Subcutaneous abdominal adipose tissue (tissue), 5 donors: ENCODE data around the gene HNRNPM.

Source experiments
- H3K27ac ChIP-seq: one replicate; pipeline ENCODE4 v1.7.0; 2013; ENCODE audit warnings: low read depth, mild to moderate bottlenecking, inconsistent platforms, low read length, moderate library complexity
- H3K27me3 ChIP-seq, 5 donors: one replicate each; pipeline ENCODE4 v1.7.0; 2013; ENCODE audit warnings: low read length in 5 of 5, inconsistent platforms in 1 of 5; ENCODE audit not compliant: control insufficient read depth in 5 of 5, insufficient read depth in 4 of 5
- H3K36me3 ChIP-seq, 5 donors: one replicate each; pipeline ENCODE4 v1.7.0; 2013; ENCODE audit warnings: low read length in 5 of 5; ENCODE audit not compliant: control insufficient read depth in 5 of 5, insufficient read depth in 5 of 5
- H3K4me1 ChIP-seq, 5 donors: one replicate each; pipeline ENCODE4 v1.7.0; 2013; ENCODE audit warnings: low read length in 5 of 5, mild to moderate bottlenecking in 3 of 5, moderate library complexity in 1 of 5; ENCODE audit not compliant: control insufficient read depth in 5 of 5, insufficient read depth in 5 of 5
- H3K4me3 ChIP-seq, 5 donors: one replicate each; pipeline ENCODE4 v1.7.0; 2013; ENCODE audit warnings: low read length in 5 of 5, low read depth in 1 of 5
- H3K9ac ChIP-seq, 5 donors: one replicate each; pipeline ENCODE4 v1.7.0; 2013; ENCODE audit warnings: low read length in 5 of 5, mild to moderate bottlenecking in 4 of 5, moderate library complexity in 3 of 5
- H3K9me3 ChIP-seq, 5 donors: one replicate each; pipeline ENCODE4 v1.7.0; 2013; ENCODE audit warnings: low read length in 5 of 5; ENCODE audit not compliant: control insufficient read depth in 5 of 5
- donor health status: healthy.
- donor health status: healthy.
- donor health status: healthy.
- donor health status: healthy.
- donor health status: healthy.

The HNRNPM gene

DNA sequence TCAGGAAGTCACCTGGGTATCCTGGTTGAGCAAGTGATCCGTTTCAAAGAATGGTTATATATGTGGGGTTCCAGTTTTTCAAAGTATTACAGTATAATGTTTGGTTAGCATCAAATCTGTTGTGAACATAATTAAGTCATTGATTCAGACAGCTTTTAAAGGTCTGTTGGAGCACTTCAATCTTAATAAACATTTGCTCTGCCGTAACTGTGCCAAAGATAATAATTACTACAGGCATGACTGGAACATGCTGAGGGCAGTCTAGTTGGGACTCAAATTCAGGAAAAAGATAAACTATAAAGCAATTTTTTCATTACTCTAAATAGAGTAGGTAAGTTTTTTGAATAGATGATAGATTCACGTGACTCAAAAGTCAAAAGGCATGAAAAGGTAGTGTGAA is 23.3 kb downstream of the HNRNPM start:
- Histone ChIP-seq H3K27me3 (no peaks in the 10 kb centered on the region), H3K27ac (no peak overlapping the region), H3K36me3 (peaks cover 43 to 99% (median 90%) of the 10 kb centered on the region in 5 donors), H3K4me3 (no peak overlapping the region), H3K4me1 (no peaks in the 10 kb centered on the region), H3K9me3 (no peaks in the 10 kb centered on the region), H3K9ac (no peak overlapping the region)

DNA sequence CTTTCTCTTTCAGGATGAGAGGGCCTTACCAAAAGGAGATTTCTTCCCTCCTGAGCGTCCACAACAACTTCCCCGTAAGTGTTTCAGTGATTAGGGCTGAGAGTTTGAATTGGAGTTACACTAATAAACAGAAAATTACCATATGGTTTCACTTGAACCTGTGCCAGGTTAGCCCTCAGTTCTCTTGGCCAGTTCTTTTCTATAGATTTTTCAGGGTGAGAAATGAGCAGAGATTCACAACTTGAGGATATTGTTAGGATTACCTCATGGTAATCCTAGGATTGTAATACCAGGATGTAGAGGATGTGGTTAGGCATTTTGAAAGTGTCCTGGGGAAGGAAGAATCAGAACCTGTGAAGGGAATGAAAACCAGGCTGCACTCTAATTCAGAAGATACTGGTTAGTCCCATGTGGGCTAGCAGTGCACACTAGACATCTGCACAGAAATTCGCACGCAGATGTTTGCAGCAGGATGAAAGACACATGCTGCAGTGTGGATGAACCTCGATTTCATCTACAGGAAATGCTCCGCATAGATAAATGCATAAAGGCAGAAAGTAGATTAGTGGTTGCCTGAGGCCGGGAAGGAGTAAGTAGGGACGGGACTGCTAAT is 24.1 kb downstream of the HNRNPM start:
- Histone ChIP-seq H3K27me3 (no peaks in the 10 kb centered on the region), H3K4me1 (no peaks in the 10 kb centered on the region), H3K9ac (no peak overlapping the region), H3K9me3 (no peaks in the 10 kb centered on the region), H3K4me3 (no peak overlapping the region), H3K27ac (no peak overlapping the region), H3K36me3 (peaks cover 44 to 98% (median 91%) of the 10 kb centered on the region in 5 donors)

DNA sequence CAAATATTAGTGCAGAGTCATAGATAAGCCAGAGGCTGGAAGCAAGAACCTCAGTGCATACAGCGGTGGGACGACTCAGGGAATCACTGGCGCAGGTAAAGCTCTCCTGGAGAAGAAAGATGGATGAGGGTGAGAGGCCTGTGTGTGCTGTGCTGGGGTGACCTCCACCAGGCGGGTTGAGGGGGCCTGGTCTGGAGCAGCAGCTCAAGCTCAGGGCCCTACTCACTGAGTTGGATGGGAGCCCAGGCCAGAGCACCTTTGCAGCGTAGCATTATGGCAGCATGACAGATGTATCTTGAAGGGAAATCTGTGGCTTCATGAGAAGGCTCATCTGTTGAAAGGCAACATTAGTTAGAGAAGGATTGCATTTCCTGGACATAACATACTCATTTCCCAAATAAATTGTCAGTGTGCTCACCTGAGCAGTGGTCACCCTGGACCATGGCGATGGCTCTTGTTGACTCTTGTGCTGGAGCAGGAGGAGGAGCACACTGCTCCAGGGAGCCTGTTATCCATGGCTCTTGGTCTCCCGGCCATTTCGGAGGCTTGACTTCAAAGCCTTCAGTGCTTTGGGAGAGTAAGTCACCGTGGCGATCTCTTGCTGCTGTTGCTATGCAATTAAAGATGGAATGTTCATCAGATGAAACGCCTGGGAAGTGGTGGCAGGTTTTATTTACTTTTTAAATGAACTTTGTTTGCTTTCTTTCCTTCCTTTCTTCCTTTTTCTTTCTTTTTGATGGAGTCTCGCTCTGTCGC is 25.0 kb downstream of the HNRNPM start:
- Histone ChIP-seq H3K9me3 (no peaks in the 10 kb centered on the region), H3K9ac (no peak overlapping the region), H3K4me3 (no peak overlapping the region), H3K36me3 (peaks cover 49 to 98% (median 91%) of the 10 kb centered on the region in 5 donors), H3K27me3 (no peaks in the 10 kb centered on the region), H3K4me1 (peaks cover 0 to 3% (median 0%) of the 10 kb centered on the region in 5 donors), H3K27ac (no peak overlapping the region)

DNA sequence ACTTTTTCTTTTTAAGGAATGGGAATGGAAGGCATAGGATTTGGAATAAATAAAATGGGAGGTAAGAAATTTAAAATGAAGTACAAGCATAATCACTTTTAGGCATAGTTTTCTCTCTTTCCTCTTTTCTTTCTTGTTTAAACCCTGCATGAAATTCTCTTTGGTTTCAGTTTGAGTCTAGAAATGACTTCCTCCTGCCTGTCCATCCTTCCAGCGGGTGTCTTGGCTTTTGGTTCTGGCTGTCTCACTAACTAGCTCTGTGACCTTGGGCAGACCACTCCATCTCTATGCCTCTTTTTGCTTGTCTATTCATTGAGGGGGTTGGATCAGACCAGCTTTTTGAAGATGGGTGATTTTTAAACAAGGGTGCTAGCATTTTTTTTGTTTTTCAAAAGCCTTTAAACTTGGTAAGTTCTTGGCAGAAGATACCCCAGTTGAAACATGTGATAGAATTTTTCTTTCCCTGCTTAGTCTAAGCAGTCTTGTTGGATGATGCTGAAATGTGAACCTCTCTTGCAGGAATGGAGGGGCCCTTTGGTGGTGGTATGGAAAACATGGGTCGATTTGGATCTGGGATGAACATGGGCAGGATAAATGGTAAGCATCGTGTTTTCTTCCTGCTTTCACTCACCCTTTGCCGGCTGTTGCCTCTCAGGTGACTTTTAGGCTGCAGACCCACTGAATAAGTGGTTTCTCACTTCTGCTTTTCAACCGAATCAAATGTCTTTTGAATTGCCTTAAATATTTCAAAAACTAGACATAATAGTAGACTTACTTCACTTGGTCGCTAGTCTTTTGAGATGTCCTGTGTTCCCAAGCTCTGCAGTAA is 29.1 kb downstream of the HNRNPM start:
- Histone ChIP-seq H3K9me3 (no peaks in the 10 kb centered on the region), H3K27ac (no peak overlapping the region), H3K4me3 (no peak overlapping the region), H3K36me3 (peaks cover 21 to 95% (median 90%) of the 10 kb centered on the region in 5 donors), H3K4me1 (peaks cover 2 to 16% (median 7%) of the 10 kb centered on the region in 5 donors), H3K9ac (no peak overlapping the region), H3K27me3 (no peaks in the 10 kb centered on the region)

DNA sequence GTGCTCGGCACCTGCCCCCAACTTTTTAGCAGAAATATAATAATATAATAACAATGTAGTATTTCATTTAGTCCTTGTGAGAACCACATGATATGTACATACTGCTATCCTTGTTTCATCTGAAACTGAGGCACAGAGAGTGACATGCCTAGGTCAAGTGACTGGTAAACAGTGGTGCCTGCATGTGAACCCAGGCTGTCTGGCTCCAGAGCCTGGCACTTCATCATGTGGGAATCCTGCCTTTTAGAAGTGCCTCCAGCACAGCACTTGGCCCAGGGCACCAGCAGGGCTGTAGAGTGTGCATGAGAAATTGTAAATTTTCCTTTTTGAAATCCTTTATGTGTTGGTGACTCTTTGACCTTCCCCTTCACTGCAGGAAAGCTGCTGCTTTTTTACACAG is 30.2 kb downstream of the HNRNPM start:
- Histone ChIP-seq H3K4me1 (peaks cover 2 to 16% (median 7%) of the 10 kb centered on the region in 5 donors), H3K4me3 (no peak overlapping the region), H3K27me3 (no peaks in the 10 kb centered on the region), H3K36me3 (peaks cover 16 to 91% (median 81%) of the 10 kb centered on the region in 5 donors), H3K9ac (no peak overlapping the region), H3K27ac (no peak overlapping the region), H3K9me3 (no peaks in the 10 kb centered on the region)

DNA sequence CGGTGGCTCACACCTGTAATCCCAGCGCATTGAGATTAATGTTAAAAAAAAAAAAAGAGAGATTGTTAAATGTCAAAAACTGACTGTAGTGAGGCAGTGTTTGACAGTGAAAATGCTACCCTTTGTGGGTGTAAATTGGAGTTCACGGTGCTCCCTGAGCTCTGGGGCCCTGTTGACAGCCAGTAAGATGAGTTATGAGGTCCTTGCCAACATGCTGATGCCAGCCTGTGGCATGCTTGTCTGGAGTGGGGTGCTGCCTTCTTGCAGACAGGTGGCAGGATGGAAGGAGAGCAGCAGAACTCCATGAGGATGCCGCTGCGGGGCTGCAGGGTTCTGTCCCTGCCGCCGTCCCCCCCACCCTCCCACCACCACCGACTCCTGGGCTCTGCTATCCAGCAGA is 31.7 kb downstream of the HNRNPM start:
- Histone ChIP-seq H3K36me3 (peaks cover 14 to 86% (median 76%) of the 10 kb centered on the region in 5 donors), H3K27me3 (no peaks in the 10 kb centered on the region), H3K9me3 (no peaks in the 10 kb centered on the region), H3K9ac (no peak overlapping the region), H3K4me3 (no peak overlapping the region), H3K27ac (no peak overlapping the region), H3K4me1 (peaks cover 2 to 25% (median 12%) of the 10 kb centered on the region in 5 donors)

DNA sequence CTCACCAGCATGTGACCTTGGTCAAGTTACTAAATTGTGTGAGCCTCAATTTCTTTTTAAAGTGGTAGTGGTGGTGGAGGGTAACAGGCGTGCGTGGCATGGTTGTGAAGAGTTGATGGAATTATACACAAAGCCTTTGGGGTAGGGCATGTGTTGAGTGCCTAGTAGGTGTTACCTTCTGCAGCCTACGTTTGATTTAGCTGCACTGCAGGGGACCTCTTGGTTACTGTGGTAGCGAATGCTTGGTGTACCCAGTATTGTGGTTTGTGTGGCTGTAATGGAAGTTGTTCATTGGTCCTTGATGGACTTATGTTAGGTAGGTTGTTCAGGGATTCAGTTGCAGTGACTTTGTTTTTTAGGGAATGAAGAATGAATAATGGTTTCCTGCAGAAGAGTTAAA is 33.1 kb downstream of the HNRNPM start:
- H3K4me3 ChIP-seq = no peak overlapping the region
- no peaks in the 10 kb centered on the region for H3K27me3 ChIP-seq
- no peak overlapping the region for H3K27ac ChIP-seq
- H3K9ac ChIP-seq = no peak overlapping the region
- peaks cover 2 to 25% (median 12%) of the 10 kb centered on the region in 5 donors for H3K4me1 ChIP-seq
- H3K9me3 ChIP-seq = no peaks in the 10 kb centered on the region
- peaks cover 11 to 84% (median 77%) of the 10 kb centered on the region in 5 donors for H3K36me3 ChIP-seq

DNA sequence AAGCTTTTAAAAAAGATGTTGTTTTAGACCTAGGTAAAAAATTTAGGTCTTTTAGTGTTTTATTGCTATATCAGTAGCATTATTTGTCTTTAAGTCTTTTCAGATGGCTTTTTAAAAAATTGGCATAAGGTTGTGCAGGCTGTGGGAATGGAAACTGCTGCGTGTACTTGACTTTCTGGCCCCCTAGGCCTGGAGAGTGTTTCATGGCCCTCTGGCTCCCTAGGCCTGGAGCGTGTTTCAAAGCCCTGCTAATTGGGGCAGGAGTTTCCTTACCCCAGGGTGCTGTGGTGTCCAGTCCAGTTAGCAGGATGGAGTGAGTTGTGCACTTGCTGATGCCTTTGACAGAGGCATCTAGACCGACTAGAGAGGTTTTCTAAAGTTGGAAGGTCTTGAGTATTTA is 33.8 kb downstream of the HNRNPM start:
- peak overlapping the region in 1 of 5 donors; percentile 38 for H3K9ac ChIP-seq
- no peaks in the 10 kb centered on the region for H3K9me3 ChIP-seq
- H3K4me1 ChIP-seq = peaks cover 2 to 25% (median 12%) of the 10 kb centered on the region in 5 donors
- peaks cover 9 to 87% (median 77%) of the 10 kb centered on the region in 5 donors for H3K36me3 ChIP-seq
- no peak overlapping the region for H3K27ac ChIP-seq
- H3K4me3 ChIP-seq = no peak overlapping the region
- H3K27me3 ChIP-seq = no peaks in the 10 kb centered on the region

DNA sequence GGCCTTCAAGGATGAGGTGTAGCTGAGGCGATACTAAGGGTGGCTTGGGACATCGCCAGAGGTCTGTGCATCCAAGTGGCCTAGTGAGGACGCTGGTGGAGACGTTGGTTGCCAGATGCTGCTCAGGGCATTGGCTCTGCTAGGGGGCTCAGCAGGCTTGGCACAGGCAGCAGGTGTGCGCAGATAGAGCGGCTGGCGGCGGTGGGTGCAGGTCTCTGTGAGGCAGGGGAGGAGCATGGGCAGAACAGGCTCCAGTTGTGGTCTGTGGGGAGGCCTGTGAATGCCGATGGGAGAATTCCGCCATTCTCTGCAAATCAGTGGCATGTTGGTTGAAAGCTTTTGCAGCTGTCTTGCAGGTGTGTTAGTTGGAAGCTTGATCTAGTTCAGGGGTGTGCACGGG is 36.4 kb downstream of the HNRNPM start:
- H3K27me3 ChIP-seq = no peaks in the 10 kb centered on the region
- peaks cover 2 to 21% (median 19%) of the 10 kb centered on the region in 5 donors for H3K4me1 ChIP-seq

More for the DNA sequence above, 36.4 kb downstream of the HNRNPM start:
- Histone ChIP-seq H3K9me3 (no peaks in the 10 kb centered on the region), H3K9ac (peak overlapping the region in 1 of 5 donors; percentile 19), H3K36me3 (peaks cover 0 to 87% (median 77%) of the 10 kb centered on the region in 5 donors), H3K27ac (no peak overlapping the region), H3K4me3 (no peak overlapping the region)
